AG04450 (cell line): ENCODE results near the gene SNRPA. TPM values are rescaled to one million over a fixed set of nuclear protein-coding genes. Genes with fewer than 3 reads are reported as not detected.
"Not testable (repeated sequence)": the region's sequence is repeated elsewhere in the genome, so short reads cannot be mapped to it uniquely, and the experiment has no call there.

Experiments used
- CTCF ChIA-PET: fragments of 300-600, 350-600 bp; formaldehyde crosslinking; extraction: SDS; loops from one replicate; lab custom pipeline; 2022; ENCODE audit warnings: antibody characterized with exemption, inconsistent platforms; lab: Charles Lee
- POLR2A ChIA-PET: fragments of 350-600 bp; formaldehyde crosslinking; extraction: SDS; loops from one replicate; lab custom pipeline; 2021; ENCODE audit warnings: antibody characterized with exemption, inconsistent platforms; lab: Yijun Ruan, JAX
- DNase-seq: peaks from one replicate; pipeline ENCODE4 v3.0.0-alpha.2; 2011; ENCODE audit warnings: low read depth, low spot score
- H3K27ac ChIP-seq: one replicate; pipeline ENCODE4 v1.5.1; 2012; ENCODE audit warnings: low read depth, low read length, control low read depth
- H3K27me3 ChIP-seq: one replicate; pipeline ENCODE4 v1.6.0; 2012; ENCODE audit warnings: low read length; ENCODE audit not compliant: control insufficient read depth, insufficient read depth
- H3K4me3 ChIP-seq: 2 replicates; pipeline ENCODE4 v1.5.1; 2011; ENCODE audit warnings: mild to moderate bottlenecking, low read depth, low read length, control low read depth
- H3K9me3 ChIP-seq: 2 replicates; pipeline ENCODE4 v1.5.1; 2012; ENCODE audit warnings: low read length; ENCODE audit not compliant: control insufficient read depth, insufficient read depth
- CTCF ChIP-seq: IDR thresholded peaks from 2 replicates; pipeline ENCODE4 v1.5.1; 2011; ENCODE audit warnings: low read depth, low read length, control low read depth, inconsistent platforms
- polyA plus RNA-seq: library from polyadenylated mRNA; depleted of rRNA; stranded (reverse); fragments of >200 nt; gene quantifications from 2 replicates; pipeline ENCODE4 v1.2.3, GENCODE V29; 2011

The SNRPA gene
- polyA plus RNA-seq, 1 experiment: 126 TPM

DNA sequence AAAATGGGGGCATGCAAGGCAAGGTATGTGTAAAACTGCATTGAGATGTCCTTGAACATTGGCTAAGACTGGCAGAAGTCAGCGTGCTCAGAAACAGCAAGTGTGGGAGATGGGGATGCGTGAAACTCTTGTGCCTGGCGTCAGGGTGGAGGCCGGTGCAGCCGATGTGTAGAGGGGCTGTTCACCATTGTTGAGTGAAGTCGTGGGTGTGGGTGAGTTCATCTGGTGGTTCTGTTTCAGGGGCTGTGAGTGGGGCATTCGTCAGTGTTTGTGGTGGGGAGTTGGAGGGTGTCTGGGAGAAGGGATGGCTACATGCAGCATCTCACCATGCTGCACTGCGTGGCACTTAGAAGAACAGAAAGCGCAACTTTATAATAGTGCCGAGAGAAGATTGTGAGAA, 13.0 kb downstream of the SNRPA start:
- Histone ChIP-seq H3K4me3 (no peak overlapping the region), H3K27me3 (no peaks in the 10 kb centered on the region), H3K27ac (no peak overlapping the region), H3K9me3 (no peaks in the 10 kb centered on the region; the same call in 1 of the 2 replicates)
- CTCF ChIA-PET: interaction anchor here (0.6 kb wide), 1 partner anchor 545 kb away, joined by 3 read pairs; no protein-coding TSS in a partner anchor
- no peak for DNase-seq
- POLR2A ChIA-PET: no interaction called here
- TF ChIP-seq CTCF: no peak

DNA sequence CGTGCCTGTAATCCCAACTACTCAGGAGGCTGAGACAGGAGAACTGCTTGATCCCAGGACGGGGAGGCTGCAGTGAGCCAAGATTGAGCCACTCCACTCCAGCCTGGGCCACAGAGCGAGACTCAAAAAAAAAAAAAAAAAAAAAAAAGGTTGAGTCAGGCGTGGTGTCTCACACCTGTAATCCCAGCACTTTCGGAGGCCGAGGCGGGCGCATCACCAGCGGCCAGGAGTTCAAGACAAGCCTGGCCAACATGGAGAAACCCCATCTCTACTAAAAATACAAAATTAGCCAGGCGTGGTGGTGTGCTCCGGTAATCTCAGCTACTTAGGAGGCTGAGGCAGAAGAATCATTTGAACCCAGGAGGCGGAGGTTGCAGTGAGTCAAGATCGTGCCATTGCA, 15.4 kb downstream of the SNRPA start:
- CTCF ChIA-PET, DNase-seq, H3K27me3 ChIP-seq, H3K4me3 ChIP-seq, H3K27ac ChIP-seq, H3K9me3 ChIP-seq: not testable (repeated sequence)
- POLR2A ChIA-PET: interaction anchor here (1.1 kb wide), 2 partner anchors 12 to 16 kb away, joined by 3 to 16 read pairs; partner anchors contain the start of gene ACTMAP

DNA sequence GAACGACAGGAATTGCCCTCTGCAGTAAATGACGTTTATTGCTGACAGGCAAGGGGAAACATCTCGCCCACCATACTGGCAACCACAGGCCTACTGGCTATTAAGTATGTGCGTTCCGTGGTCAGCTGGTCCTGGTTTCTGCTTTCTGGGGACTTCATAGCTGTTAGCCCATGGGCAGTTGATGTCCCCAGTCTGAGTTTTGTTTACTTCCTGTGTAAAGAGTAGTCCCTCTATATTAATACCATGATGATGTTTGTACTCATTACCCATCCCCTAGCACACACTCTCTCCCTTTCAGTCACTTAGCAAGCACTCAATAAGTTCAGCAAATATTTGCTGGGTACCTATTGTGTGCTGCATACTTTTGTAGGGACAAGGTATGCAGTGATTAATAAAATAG, 17.9 kb downstream of the SNRPA start:
- POLR2A ChIA-PET: interaction anchor here (0.5 kb wide), 1 partner anchor 97 kb away, joined by 5 read pairs; no protein-coding TSS in a partner anchor
- Histone ChIP-seq H3K9me3 (no peaks in the 10 kb centered on the region), H3K27ac (no peak overlapping the region), H3K4me3 (no peak overlapping the region), H3K27me3 (no peaks in the 10 kb centered on the region)
- CTCF ChIA-PET: no interaction called here
- no peak for DNase-seq
- no peak for TF ChIP-seq CTCF

- H3K27me3 ChIP-seq, H3K27ac ChIP-seq, CTCF ChIA-PET, H3K4me3 ChIP-seq, H3K9me3 ChIP-seq, DNase-seq: not testable (repeated sequence)
- POLR2A ChIA-PET: interaction anchor here (0.7 kb wide), 1 partner anchor 27 kb away, joined by 3 read pairs; the partner anchor contains the start of gene EGLN2
Observed at GRCh38 chr19:40771101-40771862, 20.3 kb downstream of the SNRPA start.

- H3K9me3 ChIP-seq: no peaks in the 10 kb centered on the region; the same call in 1 of the 2 replicates
- no peak within 1 kb of the TSS for H3K27ac ChIP-seq
- no peak for TF ChIP-seq CTCF
- POLR2A ChIA-PET: no interaction called here
- CTCF ChIA-PET: interaction anchor here (0.6 to 1.2 kb wide), 2 partner anchors 30 to 140 kb away, joined by 4 to 5 read pairs; no protein-coding TSS in a partner anchor
- no peak within 1 kb of the TSS for H3K4me3 ChIP-seq
- no peaks in the 10 kb centered on the region for H3K27me3 ChIP-seq
- no peak for DNase-seq
Observed at GRCh38 chr19:40774916-40775631, 24.1 kb downstream of the SNRPA start, which contains the start of gene MIA. MIA (plus strand) TSS chr19:40775521; CDS start chr19:40775543, 22 bp downstream.
